ENCODE results near the gene NOL4L. TPM values are rescaled to one million over a fixed set of nuclear protein-coding genes. Genes with fewer than 3 reads are reported as not detected.

Gene NOL4L
- total RNA-seq, 1 donor from 2014 or later, result 19.7 TPM

DNA sequence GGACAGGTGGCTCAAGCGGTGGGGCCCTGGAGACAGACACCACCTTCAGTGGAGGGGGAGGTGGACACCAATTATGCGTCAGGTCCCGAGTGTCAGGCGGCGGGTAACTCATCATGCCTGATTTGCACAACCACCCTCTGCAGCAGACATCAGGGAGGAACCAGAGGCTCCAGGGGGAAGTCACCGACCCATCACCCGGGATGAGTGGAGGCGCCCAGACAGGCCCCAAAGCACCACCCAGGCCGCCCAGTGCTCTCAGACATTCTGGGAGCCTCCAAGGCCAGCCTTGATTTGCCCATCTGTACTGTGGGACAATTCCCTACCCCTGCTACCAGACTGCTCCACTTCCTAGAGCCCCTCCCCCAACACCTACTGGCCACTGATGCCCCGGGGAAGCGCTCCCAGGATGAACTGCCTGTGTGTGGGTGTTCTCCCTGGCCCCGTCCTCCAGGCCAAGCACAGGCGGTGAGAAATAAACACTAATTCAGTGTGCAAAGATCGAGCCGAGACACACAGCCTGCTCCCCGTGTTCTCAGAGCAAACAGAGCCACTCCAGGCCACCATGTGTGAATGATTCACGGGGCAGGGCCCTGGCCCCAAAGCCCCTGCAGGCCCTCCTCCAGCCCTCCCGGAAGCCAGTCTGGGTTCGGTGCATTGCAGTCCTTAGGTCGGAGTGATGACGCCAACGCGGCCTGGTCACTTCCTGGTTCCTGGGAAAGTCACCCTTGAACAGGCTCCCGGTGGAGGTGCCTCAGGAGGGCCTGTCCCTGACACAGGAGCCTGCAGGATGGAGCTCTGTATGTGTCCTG lies 119.8 kb downstream of the NOL4L start:
- ATAC-seq, result peak; percentile 70
- peak; percentile 88 for DNase-seq
- Histone ChIP-seq H3K27me3 (no peaks in the 10 kb centered on the region), H3K27ac (peak overlapping the region; percentile 58), H3K36me3 (no peaks in the 10 kb centered on the region), H3K9me3 (no peaks in the 10 kb centered on the region), H3K4me3 (no peak overlapping the region), H3K4me1 (peaks cover 50% of the 10 kb centered on the region)
- TF ChIP-seq, protein P1, sequence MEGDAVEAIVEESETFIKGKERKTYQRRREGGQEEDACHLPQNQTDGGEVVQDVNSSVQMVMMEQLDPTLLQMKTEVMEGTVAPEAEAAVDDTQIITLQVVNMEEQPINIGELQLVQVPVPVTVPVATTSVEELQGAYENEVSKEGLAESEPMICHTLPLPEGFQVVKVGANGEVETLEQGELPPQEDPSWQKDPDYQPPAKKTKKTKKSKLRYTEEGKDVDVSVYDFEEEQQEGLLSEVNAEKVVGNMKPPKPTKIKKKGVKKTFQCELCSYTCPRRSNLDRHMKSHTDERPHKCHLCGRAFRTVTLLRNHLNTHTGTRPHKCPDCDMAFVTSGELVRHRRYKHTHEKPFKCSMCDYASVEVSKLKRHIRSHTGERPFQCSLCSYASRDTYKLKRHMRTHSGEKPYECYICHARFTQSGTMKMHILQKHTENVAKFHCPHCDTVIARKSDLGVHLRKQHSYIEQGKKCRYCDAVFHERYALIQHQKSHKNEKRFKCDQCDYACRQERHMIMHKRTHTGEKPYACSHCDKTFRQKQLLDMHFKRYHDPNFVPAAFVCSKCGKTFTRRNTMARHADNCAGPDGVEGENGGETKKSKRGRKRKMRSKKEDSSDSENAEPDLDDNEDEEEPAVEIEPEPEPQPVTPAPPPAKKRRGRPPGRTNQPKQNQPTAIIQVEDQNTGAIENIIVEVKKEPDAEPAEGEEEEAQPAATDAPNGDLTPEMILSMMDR (IDR thresholded peaks at IDR 0.05), result no peak
- intact Hi-C loops (cut with DNase I), result no loop called here

GRCh38 chr20:32464401-32465091 lies 120.6 kb downstream of the NOL4L start:
- Histone ChIP-seq H3K4me1 (peaks cover 43% of the 10 kb centered on the region), H3K27me3 (no peaks in the 10 kb centered on the region), H3K9me3 (no peaks in the 10 kb centered on the region), H3K4me3 (no peak overlapping the region), H3K27ac (no peak overlapping the region), H3K36me3 (no peaks in the 10 kb centered on the region)
- TF ChIP-seq, protein P1 (IDR thresholded peaks at IDR 0.05), result no peak
- no peak for ATAC-seq
- intact Hi-C loops (cut with DNase I), result no loop called here
- no peak for DNase-seq

DNA sequence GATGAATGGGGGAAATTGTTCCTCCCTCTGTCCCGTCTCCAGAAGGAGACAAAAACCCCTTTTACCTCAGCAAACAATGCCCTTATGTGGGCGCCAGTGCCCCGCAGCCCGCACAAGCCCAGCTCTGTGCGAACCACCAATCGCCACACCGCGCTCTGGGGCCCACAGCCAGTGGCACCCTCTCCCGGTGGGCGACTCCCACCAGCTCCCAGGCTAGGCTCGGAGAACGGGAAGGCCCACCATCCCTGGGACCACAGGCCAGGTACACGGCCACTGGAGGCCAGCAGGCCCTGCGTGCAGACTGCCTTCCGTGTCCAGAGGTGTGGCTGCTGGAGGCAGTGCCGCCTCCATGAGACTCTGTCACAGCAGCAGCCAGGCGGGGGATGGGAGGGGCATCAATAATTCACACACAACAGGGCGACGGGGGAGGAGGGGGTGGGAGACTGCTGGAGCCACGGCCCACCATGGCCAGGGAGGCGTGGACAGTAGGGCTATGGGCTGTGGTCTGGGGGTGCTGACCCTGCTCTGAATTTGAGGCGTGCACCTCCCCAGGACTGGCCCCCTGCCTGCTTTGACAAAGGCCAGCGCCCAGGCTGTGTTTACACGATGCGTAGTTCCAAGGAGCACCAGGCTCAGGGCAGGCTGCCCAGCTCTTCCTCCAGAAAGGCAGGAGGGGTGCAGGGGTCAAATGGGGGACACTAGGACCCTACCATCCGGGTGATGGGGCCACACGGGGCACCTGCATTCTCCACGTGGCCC lies 121.3 kb downstream of the NOL4L start:
- TF ChIP-seq, protein P1 (IDR thresholded peaks at IDR 0.05), result no peak
- Histone ChIP-seq H3K27me3 (no peaks in the 10 kb centered on the region), H3K4me3 (no peak overlapping the region), H3K9me3 (no peaks in the 10 kb centered on the region), H3K4me1 (peaks cover 38% of the 10 kb centered on the region), H3K36me3 (no peaks in the 10 kb centered on the region), H3K27ac (no peak overlapping the region)
- ATAC-seq, result no peak
- intact Hi-C loops (cut with DNase I), result no loop called here
- DNase-seq, result no peak

GRCh38 chr20:32462900-32463641 lies 122.1 kb downstream of the NOL4L start:
- DNase-seq (no peak), ATAC-seq (no peak)
- intact Hi-C loops (cut with DNase I), result no loop called here
- H3K9me3 ChIP-seq, result no peaks in the 10 kb centered on the region
- no peak overlapping the region for H3K27ac ChIP-seq
- H3K27me3 ChIP-seq, result no peaks in the 10 kb centered on the region
- no peak overlapping the region for H3K4me3 ChIP-seq
- TF ChIP-seq, protein P1 (IDR thresholded peaks at IDR 0.05), result no peak
- no peaks in the 10 kb centered on the region for H3K36me3 ChIP-seq
- peaks cover 38% of the 10 kb centered on the region for H3K4me1 ChIP-seq
